Measurements from ENCODE around the gene ZNF10.

- no peak for TF ChIP-seq ESRRG (CRISPR knock-in tag; IDR thresholded peaks at IDR 0.05)
- no peak for TF ChIP-seq PPARA (CRISPR knock-in tag; IDR thresholded peaks at IDR 0.05; ENCODE audit: borderline replicate concordance)
- no peak for TF ChIP-seq TOX (CRISPR knock-in tag; IDR thresholded peaks at IDR 0.05; ENCODE audit: borderline replicate concordance)
- no peak for TF ChIP-seq ZFP3 (CRISPR knock-in tag; IDR thresholded peaks at IDR 0.05)
- TF ChIP-seq, protein P1, sequence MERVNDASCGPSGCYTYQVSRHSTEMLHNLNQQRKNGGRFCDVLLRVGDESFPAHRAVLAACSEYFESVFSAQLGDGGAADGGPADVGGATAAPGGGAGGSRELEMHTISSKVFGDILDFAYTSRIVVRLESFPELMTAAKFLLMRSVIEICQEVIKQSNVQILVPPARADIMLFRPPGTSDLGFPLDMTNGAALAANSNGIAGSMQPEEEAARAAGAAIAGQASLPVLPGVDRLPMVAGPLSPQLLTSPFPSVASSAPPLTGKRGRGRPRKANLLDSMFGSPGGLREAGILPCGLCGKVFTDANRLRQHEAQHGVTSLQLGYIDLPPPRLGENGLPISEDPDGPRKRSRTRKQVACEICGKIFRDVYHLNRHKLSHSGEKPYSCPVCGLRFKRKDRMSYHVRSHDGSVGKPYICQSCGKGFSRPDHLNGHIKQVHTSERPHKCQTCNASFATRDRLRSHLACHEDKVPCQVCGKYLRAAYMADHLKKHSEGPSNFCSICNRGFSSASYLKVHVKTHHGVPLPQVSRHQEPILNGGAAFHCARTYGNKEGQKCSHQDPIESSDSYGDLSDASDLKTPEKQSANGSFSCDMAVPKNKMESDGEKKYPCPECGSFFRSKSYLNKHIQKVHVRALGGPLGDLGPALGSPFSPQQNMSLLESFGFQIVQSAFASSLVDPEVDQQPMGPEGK (CRISPR knock-in tag; IDR thresholded peaks at IDR 0.05; ENCODE audit: borderline replicate concordance): no peak
- TF ChIP-seq RARB (CRISPR knock-in tag; IDR thresholded peaks at IDR 0.05): no peak
- no peak for TF ChIP-seq SNAI2 (CRISPR knock-in tag; IDR thresholded peaks at IDR 0.05)
- no peak for TF ChIP-seq OSR1 (CRISPR knock-in tag; IDR thresholded peaks at IDR 0.05)
- TF ChIP-seq ZFP30 (CRISPR knock-in tag; IDR thresholded peaks at IDR 0.05): no peak
- TF ChIP-seq, protein P2, sequence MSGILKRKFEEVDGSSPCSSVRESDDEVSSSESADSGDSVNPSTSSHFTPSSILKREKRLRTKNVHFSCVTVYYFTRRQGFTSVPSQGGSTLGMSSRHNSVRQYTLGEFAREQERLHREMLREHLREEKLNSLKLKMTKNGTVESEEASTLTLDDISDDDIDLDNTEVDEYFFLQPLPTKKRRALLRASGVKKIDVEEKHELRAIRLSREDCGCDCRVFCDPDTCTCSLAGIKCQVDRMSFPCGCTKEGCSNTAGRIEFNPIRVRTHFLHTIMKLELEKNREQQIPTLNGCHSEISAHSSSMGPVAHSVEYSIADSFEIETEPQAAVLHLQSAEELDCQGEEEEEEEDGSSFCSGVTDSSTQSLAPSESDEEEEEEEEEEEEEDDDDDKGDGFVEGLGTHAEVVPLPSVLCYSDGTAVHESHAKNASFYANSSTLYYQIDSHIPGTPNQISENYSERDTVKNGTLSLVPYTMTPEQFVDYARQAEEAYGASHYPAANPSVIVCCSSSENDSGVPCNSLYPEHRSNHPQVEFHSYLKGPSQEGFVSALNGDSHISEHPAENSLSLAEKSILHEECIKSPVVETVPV (CRISPR knock-in tag; IDR thresholded peaks at IDR 0.05): no peak
These were observed 24.8 kb upstream of the ZNF10 start for GRCh38 chr12:133105620-133106019.
